ENCODE measurements around the gene CCNB3. TPM values are rescaled to one million over a fixed set of nuclear protein-coding genes. Genes with fewer than 3 reads are reported as not detected.
A peak's percentile ranks its signal among the peaks of the same experiment; 100 is the strongest.

Gene CCNB3
- total and polyA plus RNA-seq, 8 donors: 0.51 to 0.85 (median 0.65) TPM

- no peak overlapping the region for H3K27ac ChIP-seq
- DNase-seq: no peak
- H3K36me3 ChIP-seq: no peaks in the 10 kb centered on the region
- no peak overlapping the region for H3K4me3 ChIP-seq
- no peaks in the 10 kb centered on the region for H3K27me3 ChIP-seq
- no peaks in the 10 kb centered on the region for H3K9me3 ChIP-seq
- no peaks in the 10 kb centered on the region for H3K4me1 ChIP-seq
- peak; percentile 18 for ATAC-seq
- intact Hi-C loops (cut with DNase I): no loop called here
- no peak for TF ChIP-seq CTCF (IDR thresholded peaks at IDR 0.05)
Measured at GRCh38 chrX:50188859-50189600, 15.5 kb upstream of the CCNB3 start.

DNA sequence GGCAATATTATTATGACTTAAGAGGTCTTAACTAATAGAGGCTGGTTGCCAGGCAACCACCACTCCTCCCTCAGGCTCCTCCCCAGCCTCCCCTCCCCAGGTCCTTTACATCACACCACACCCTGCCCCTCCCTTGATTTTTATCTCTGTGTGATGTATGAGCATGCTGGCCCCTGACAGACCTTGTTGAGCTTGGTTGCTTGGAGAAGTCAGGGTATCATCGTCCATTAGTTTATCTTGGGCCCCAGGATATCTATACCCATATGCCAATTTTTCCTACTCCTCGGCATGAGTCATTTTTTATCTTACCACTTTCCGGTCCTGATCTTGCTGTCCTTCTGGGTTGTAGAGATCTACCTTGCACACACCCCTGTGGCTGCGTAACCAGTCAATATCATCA, 6.2 kb upstream of the CCNB3 start:
- Histone ChIP-seq H3K9me3 (no peaks in the 10 kb centered on the region), H3K4me1 (no peaks in the 10 kb centered on the region), H3K4me3 (no peak overlapping the region), H3K27me3 (no peaks in the 10 kb centered on the region), H3K36me3 (no peaks in the 10 kb centered on the region), H3K27ac (no peak overlapping the region)
- no peak for TF ChIP-seq CTCF (IDR thresholded peaks at IDR 0.05)
- ATAC-seq (no peak), DNase-seq (no peak)
- intact Hi-C loops (cut with DNase I): no loop called here

GRCh38 chrX:50200907-50201306, 3.7 kb upstream of the CCNB3 start, which contains the start of gene AKAP4:
Gene AKAP4 (minus strand): TSS chrX:50201007. CDS start chrX:50200889, 118 bp downstream.
- TF ChIP-seq CTCF (IDR thresholded peaks at IDR 0.05): no peak
- no peak within 1 kb of the TSS for H3K4me3 ChIP-seq
- no peaks in the 10 kb centered on the region for H3K27me3 ChIP-seq
- ATAC-seq (no peak), DNase-seq (no peak)
- intact Hi-C loops (cut with DNase I): no loop called here
- H3K9me3 ChIP-seq: no peaks in the 10 kb centered on the region
- no peak within 1 kb of the TSS for H3K27ac ChIP-seq
- H3K36me3 ChIP-seq: no peaks in the 10 kb centered on the region
- no peaks in the 10 kb centered on the region for H3K4me1 ChIP-seq

DNA sequence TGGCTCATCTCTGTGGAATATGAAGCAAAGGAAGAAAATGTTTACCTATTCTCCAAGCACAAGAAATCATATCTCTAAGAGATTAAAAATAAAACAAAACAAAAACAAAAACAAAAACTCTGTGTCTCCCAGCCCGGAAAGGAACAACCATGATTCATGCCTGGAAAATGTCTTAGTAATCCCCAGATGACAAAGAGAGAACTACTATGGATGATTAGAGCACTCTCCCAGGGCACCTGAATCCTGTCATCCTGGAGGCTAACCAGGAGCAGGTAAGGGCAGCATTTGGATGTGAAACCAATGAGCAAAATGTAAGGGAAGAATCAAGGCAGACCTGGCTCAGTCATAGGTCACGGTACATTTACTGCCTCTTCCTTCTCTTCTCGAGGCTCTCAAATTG, 2.0 kb upstream of the CCNB3 start:
- DNase-seq: no peak
- no peaks in the 10 kb centered on the region for H3K27me3 ChIP-seq
- TF ChIP-seq CTCF (IDR thresholded peaks at IDR 0.05): no peak
- H3K9me3 ChIP-seq: no peaks in the 10 kb centered on the region
- intact Hi-C loops (cut with DNase I): no loop called here
- no peak overlapping the region for H3K4me3 ChIP-seq
- H3K36me3 ChIP-seq: no peaks in the 10 kb centered on the region
- no peak for ATAC-seq
- no peaks in the 10 kb centered on the region for H3K4me1 ChIP-seq
- no peak overlapping the region for H3K27ac ChIP-seq

- no peak overlapping the region for H3K27ac ChIP-seq
- intact Hi-C loops (cut with DNase I): no loop called here
- no peaks in the 10 kb centered on the region for H3K36me3 ChIP-seq
- DNase-seq (no peak), ATAC-seq (no peak)
- TF ChIP-seq CTCF (IDR thresholded peaks at IDR 0.05): no peak
- H3K4me3 ChIP-seq: no peak overlapping the region
- H3K9me3 ChIP-seq: no peaks in the 10 kb centered on the region
- no peaks in the 10 kb centered on the region for H3K27me3 ChIP-seq
- H3K4me1 ChIP-seq: no peaks in the 10 kb centered on the region
Measured at GRCh38 chrX:50206753-50207152, 2.2 kb downstream of the CCNB3 start.

Measured in left lung (tissue), 10 donors.